GM12878 (cell line): ENCODE results near the gene COPZ1. TPM values are rescaled to one million over a fixed set of nuclear protein-coding genes. Genes with fewer than 3 reads are reported as not detected.

Source experiments
- ATAC-seq: fragments of 200-7000 bp; cut with Tn5 transposase; 3 replicates; pipeline ENCODE4 v1.9.1; 2020; ENCODE audit warnings: mild to moderate bottlenecking, moderate library complexity
- BruUV-seq: library from RNA; stranded (reverse); fragments of 400-500 nt; replicated peaks from 2 replicates; lab custom pipeline; 2021; lab: Mats Ljungman, UMichigan
- CTCF ChIA-PET: fragments of 300-600 bp; sonication (Branson Sonifier 250); formaldehyde crosslinking; extraction: SDS; loops from one replicate; lab custom pipeline; 2021; ENCODE audit warnings: inconsistent platforms; lab: Yijun Ruan, JAX
- POLR2A ChIA-PET: fragments of 350-600 bp; formaldehyde crosslinking; extraction: SDS; loops from one replicate; lab custom pipeline; 2021; ENCODE audit warnings: inconsistent platforms; lab: Charles Lee
- RAD21 ChIA-PET: fragments of 300-600 bp; sonication (Branson Sonifier 250); formaldehyde crosslinking; loops from one replicate; lab custom pipeline; 2023; ENCODE audit warnings: antibody characterized with exemption; ENCODE audit not compliant: unreplicated experiment; lab: Charles Lee
- SMC1A ChIA-PET: fragments of 300-600 bp; sonication (Branson Sonifier 250); formaldehyde crosslinking; loops from one replicate; lab custom pipeline; 2023; ENCODE audit not compliant: unreplicated experiment, uncharacterized antibody; lab: Charles Lee
- DNase-seq: peaks from one replicate; pipeline ENCODE4 v3.0.0-alpha.2; 2011; ENCODE audit warnings: low read depth, low spot score
- FAIRE-seq: peaks from 3 replicates; lab custom pipeline; 2011; peaks lifted over from hg19 to GRCh38; lab: Jason Lieb, UNC
- H2AFZ ChIP-seq: 2 replicates; pipeline ENCODE4 v1.6.0; 2011; ENCODE audit warnings: low read depth, low read length, control low read depth; ENCODE audit not compliant: control insufficient read depth
- H3K27ac ChIP-seq: 2 replicates; pipeline ENCODE4 v1.5.1; 2011; ENCODE audit warnings: control low read depth; ENCODE audit not compliant: control insufficient read depth, insufficient read depth
- H3K27me3 ChIP-seq, 2 experiments: replicated peaks in 1 of 2; 2 replicates each; pipeline versions ENCODE4 v1.6.0 to v1.6.1; 2011; ENCODE audit warnings: low read length in 1 of 2; ENCODE audit not compliant: control insufficient read depth in 2 of 2, insufficient read depth in 2 of 2
- H3K36me3 ChIP-seq, 2 experiments: 2 replicates each; pipeline ENCODE4 v1.5.1; 2011; ENCODE audit warnings: low read length in 1 of 2; ENCODE audit not compliant: control insufficient read depth in 2 of 2, insufficient read depth in 2 of 2
- H3K4me1 ChIP-seq: 2 replicates; pipeline ENCODE4 v1.6.1; 2011; ENCODE audit warnings: mild to moderate bottlenecking, low read length, moderate library complexity, mixed read lengths; ENCODE audit not compliant: control insufficient read depth, insufficient read depth
- H3K4me2 ChIP-seq: 2 replicates; pipeline ENCODE4 v1.6.0; 2011; ENCODE audit warnings: control low read depth; ENCODE audit not compliant: control insufficient read depth, insufficient read depth
- H3K4me3 ChIP-seq: fragments of 200-600 bp; sonication (generic); 2 replicates; pipeline ENCODE4 v1.5.1; 2016
- H3K79me2 ChIP-seq: 2 replicates; pipeline ENCODE4 v1.6.0; 2011; ENCODE audit warnings: low read length; ENCODE audit not compliant: control insufficient read depth, insufficient read depth
- H3K9ac ChIP-seq: 2 replicates; pipeline ENCODE4 v1.8.0; 2011; ENCODE audit warnings: low read length, control low read depth, mixed read lengths; ENCODE audit not compliant: control insufficient read depth, insufficient read depth
- H3K9me3 ChIP-seq: replicated peaks from 3 replicates; pipeline ENCODE4 v1.5.1; 2011; ENCODE audit warnings: mild to moderate bottlenecking, low read length; ENCODE audit not compliant: control insufficient read depth, insufficient read depth
- H4K20me1 ChIP-seq: 2 replicates; pipeline ENCODE4 v1.6.0; 2011; ENCODE audit not compliant: control insufficient read depth, insufficient read depth
- CREM ChIP-seq: IDR thresholded peaks from 2 replicates; pipeline ENCODE4 v1.6.1; 2014; ENCODE audit warnings: antibody characterized with exemption, low read depth
- CUX1 ChIP-seq: IDR thresholded peaks from 2 replicates; pipeline ENCODE4 v1.6.1; 2012; ENCODE audit warnings: improper control_type of control experiment, low read depth, low read length; ENCODE audit not compliant: insufficient replicate concordance
- EP300 ChIP-seq, 2 experiments: fragments of 150-350 bp in 1 of 2; IDR thresholded peaks; 2 replicates each; pipeline ENCODE4 v1.6.1; 2011 to 2012; ENCODE audit warnings: low read depth in 2 of 2, low read length in 2 of 2, borderline replicate concordance in 1 of 2, improper control_type of control experiment in 1 of 2, inconsistent platforms in 1 of 2; ENCODE audit not compliant: control insufficient read depth in 1 of 2
- FOXK2 ChIP-seq: fragments of 450-650 bp; IDR thresholded peaks from 2 replicates; pipeline ENCODE4 v1.6.1; 2017; ENCODE audit warnings: mild to moderate bottlenecking, moderate library complexity
- GATAD2B ChIP-seq: fragments of 450-650 bp; conservative IDR thresholded peaks from 2 replicates; pipeline ENCODE4 v1.6.1; 2017; ENCODE audit warnings: low read depth, mild to moderate bottlenecking, moderate library complexity
- JUND ChIP-seq: IDR thresholded peaks from 2 replicates; pipeline ENCODE4 v1.6.1; 2012; ENCODE audit warnings: low read depth, mild to moderate bottlenecking, low read length, improper control_type of control experiment, moderate library complexity
- SIN3A ChIP-seq: IDR thresholded peaks from 2 replicates; pipeline ENCODE4 v1.6.1; 2012; ENCODE audit warnings: low read depth, low read length, improper control_type of control experiment
- SPI1 ChIP-seq: IDR thresholded peaks from 2 replicates; pipeline ENCODE4 v1.6.1; 2011; ENCODE audit warnings: low read depth, mild to moderate bottlenecking, low read length, moderate library complexity, borderline replicate concordance; ENCODE audit not compliant: insufficient read depth
- TCF12 ChIP-seq: IDR thresholded peaks from 2 replicates; pipeline ENCODE4 v1.6.1; 2011; ENCODE audit warnings: low read depth, mild to moderate bottlenecking, low read length
- TCF3 ChIP-seq: IDR thresholded peaks from 2 replicates; pipeline ENCODE4 v1.6.1; 2012; ENCODE audit warnings: low read depth, mild to moderate bottlenecking, low read length, borderline replicate concordance; ENCODE audit not compliant: insufficient read depth
- WGBS: methylation state at CpG from one replicate; pipeline ENCODE4 v1.1.6; 2016; ENCODE audit warnings: low lambda C conversion rate; ENCODE audit not compliant: insufficient replicate concordance, insufficient coverage; ENCODE audit errors: missing lambda C conversion rate; 5-methylcytosine and 5-hydroxymethylcytosine counted together
- in situ Hi-C: fragments of 300-500 bp; cut with MboI; formaldehyde crosslinking; loops from 9 replicates; pipeline ENCODE4 v1.14.3; 2018; ENCODE audit warnings: mixed read lengths
- intact Hi-C: fragments of 100-400 bp; cut with micrococcal nuclease; formaldehyde crosslinking; loops from one replicate; pipeline ENCODE4 v1.14.2; 2022; ENCODE audit not compliant: unreplicated experiment
- polyA plus RNA-seq, 11 experiments: library from polyadenylated mRNA; depleted of rRNA in 4 of 11; unstranded in 6 of 11; stranded (reverse) in 5 of 11; fragments of >200 nt; fragmentation: Nextera tagmentation in 4 of 11; fragmentation: Illumina TruSeq in 1 of 11; extraction: Ambion mirVana in 4 of 11; extraction: Trizol in 1 of 11; gene quantifications; 1 replicate in 1 of 11; 2 replicates in 10 of 11; pipeline versions ENCODE4 v1.2.1 to v1.2.3, GENCODE V29; 2011 to 2016; ENCODE audit warnings: inconsistent platforms in 2 of 11, missing spikeins in 2 of 11, low read depth in 1 of 11
- total RNA-seq, 4 experiments: library from RNA; depleted of rRNA in 3 of 4; stranded (reverse); fragments of >200 nt in 3 of 4; fragmentation: Illumina TruSeq in 1 of 4; extraction: Trizol in 1 of 4; gene quantifications; 2 replicates each; pipeline versions ENCODE4 v1.2.1 to v1.2.3, GENCODE V29; 2013 to 2021
- TF ChIP-seq, protein P1 (sequence below): fragments of 450-650 bp; IDR thresholded peaks from 2 replicates; pipeline ENCODE4 v1.6.1; 2016; ENCODE audit warnings: mild to moderate bottlenecking
- TF ChIP-seq, protein P2 (sequence below): fragments of 450-650 bp; formaldehyde crosslinking; IDR thresholded peaks from 2 replicates; pipeline ENCODE4 v1.4.0; 2020; ENCODE audit warnings: mild to moderate bottlenecking, moderate library complexity

COPZ1 gene
- total and polyA plus RNA-seq, 10 of the 15 experiments (the other 5 are each of a cell fraction or from before 2014, with no cell fraction given): 112 to 378 (median 184) TPM

- Histone ChIP-seq H3K36me3 (no peaks in the 10 kb centered on the region), H3K4me3 (peak overlapping the region; percentile 45; the same call in 1 of the 2 replicates), H2AFZ (peak overlapping the region; percentile 56), H3K9me3 (no peaks in the 10 kb centered on the region), H3K27me3 (no peaks in the 10 kb centered on the region), H4K20me1 (no peaks in the 10 kb centered on the region), H3K79me2 (no peaks in the 10 kb centered on the region), H3K4me2 (peak overlapping the region; percentile 79), H3K27ac (peak overlapping the region; percentile 71), H3K9ac (peak overlapping the region; percentile 57; the same call in 1 of the 2 replicates), H3K4me1 (peaks cover 14% of the 10 kb centered on the region)
- ATAC-seq: peak; percentile 86
- WGBS: 38% methylated on average over 10 of the region's 10 CpGs
- CTCF ChIA-PET: interaction anchor here (0.9 to 4.5 kb wide), 15 partner anchors 8 to 362 kb away, joined by 3 to 33 read pairs (median 6); partner anchors contain the start of genes COPZ1 and NCKAP1L
- POLR2A ChIA-PET: interaction anchor here (1.1 to 1.4 kb wide), 3 partner anchors 11 to 106 kb away, joined by 3 to 7 read pairs (median 3); partner anchors contain the start of gene CBX5
- no TSS peak for BruUV-seq
- RAD21 ChIA-PET: interaction anchor here (0.7 to 2.7 kb wide), 5 partner anchors 14 to 61 kb away, joined by 3 to 9 read pairs (median 4); partner anchors contain the start of gene COPZ1
- SMC1A ChIA-PET: interaction anchor here (1.0 to 1.3 kb wide), 4 partner anchors 8 to 127 kb away, joined by 3 to 6 read pairs (median 4); no protein-coding TSS in a partner anchor
- in situ Hi-C loops (no loop called here), intact Hi-C loops (no loop called here)
- peak; percentile 79 for FAIRE-seq
- no peak for DNase-seq
- TF ChIP-seq TCF12 (no peak), SPI1 (peak; percentile 89), CREM (no peak), FOXK2 (no peak), TCF3 (no peak), CUX1 (no peak), EP300 (IDR thresholded peaks at IDR 0.05; ENCODE audit: borderline replicate concordance in 1 of 2, control insufficient read depth in 1 of 2, low read depth in 2 of 2, low read length in 2 of 2) (0 out of 4 replicates have a peak, but pooled peaks of 1 of the 2 experiments have one; percentile 12), JUND (no peak), SIN3A (no peak), GATAD2B (0 out of 2 replicates have a peak, but pooled peaks have one; percentile 17)
- TF ChIP-seq, protein P1, sequence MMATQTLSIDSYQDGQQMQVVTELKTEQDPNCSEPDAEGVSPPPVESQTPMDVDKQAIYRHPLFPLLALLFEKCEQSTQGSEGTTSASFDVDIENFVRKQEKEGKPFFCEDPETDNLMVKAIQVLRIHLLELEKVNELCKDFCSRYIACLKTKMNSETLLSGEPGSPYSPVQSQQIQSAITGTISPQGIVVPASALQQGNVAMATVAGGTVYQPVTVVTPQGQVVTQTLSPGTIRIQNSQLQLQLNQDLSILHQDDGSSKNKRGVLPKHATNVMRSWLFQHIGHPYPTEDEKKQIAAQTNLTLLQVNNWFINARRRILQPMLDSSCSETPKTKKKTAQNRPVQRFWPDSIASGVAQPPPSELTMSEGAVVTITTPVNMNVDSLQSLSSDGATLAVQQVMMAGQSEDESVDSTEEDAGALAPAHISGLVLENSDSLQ: no peak
- TF ChIP-seq, protein P2, sequence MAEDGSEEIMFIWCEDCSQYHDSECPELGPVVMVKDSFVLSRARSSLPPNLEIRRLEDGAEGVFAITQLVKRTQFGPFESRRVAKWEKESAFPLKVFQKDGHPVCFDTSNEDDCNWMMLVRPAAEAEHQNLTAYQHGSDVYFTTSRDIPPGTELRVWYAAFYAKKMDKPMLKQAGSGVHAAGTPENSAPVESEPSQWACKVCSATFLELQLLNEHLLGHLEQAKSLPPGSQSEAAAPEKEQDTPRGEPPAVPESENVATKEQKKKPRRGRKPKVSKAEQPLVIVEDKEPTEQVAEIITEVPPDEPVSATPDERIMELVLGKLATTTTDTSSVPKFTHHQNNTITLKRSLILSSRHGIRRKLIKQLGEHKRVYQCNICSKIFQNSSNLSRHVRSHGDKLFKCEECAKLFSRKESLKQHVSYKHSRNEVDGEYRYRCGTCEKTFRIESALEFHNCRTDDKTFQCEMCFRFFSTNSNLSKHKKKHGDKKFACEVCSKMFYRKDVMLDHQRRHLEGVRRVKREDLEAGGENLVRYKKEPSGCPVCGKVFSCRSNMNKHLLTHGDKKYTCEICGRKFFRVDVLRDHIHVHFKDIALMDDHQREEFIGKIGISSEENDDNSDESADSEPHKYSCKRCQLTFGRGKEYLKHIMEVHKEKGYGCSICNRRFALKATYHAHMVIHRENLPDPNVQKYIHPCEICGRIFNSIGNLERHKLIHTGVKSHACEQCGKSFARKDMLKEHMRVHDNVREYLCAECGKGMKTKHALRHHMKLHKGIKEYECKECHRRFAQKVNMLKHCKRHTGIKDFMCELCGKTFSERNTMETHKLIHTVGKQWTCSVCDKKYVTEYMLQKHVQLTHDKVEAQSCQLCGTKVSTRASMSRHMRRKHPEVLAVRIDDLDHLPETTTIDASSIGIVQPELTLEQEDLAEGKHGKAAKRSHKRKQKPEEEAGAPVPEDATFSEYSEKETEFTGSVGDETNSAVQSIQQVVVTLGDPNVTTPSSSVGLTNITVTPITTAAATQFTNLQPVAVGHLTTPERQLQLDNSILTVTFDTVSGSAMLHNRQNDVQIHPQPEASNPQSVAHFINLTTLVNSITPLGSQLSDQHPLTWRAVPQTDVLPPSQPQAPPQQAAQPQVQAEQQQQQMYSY (CRISPR knock-in tag): no peak
Measured at GRCh38 chr12:54385251-54385914, 60.5 kb downstream of the COPZ1 start.
